Measurements from ENCODE around the gene SCAP. TPM values are rescaled to one million over a fixed set of nuclear protein-coding genes. Genes with fewer than 3 reads are reported as not detected.

The SCAP gene
- total and polyA plus RNA-seq, 2 donors, result 31.7 to 40.5 TPM

- H3K9me3 ChIP-seq (ENCODE audit: control insufficient read depth in 2 of 2, insufficient read depth in 1 of 2, low read length in 1 of 2), result no peaks in the 10 kb centered on the region
- H3K27ac ChIP-seq (ENCODE audit: low read depth in 1 of 2, low read length in 1 of 2), result no peak overlapping the region
- H3K36me3 ChIP-seq (ENCODE audit: control insufficient read depth in 2 of 2, insufficient read depth in 2 of 2, low read length in 1 of 2), result peaks cover 34 to 43% of the 10 kb centered on the region in 2 donors
- no peak for DNase-seq (ENCODE audit: low read depth in 6 of 9, low spot score in 9 of 9)
- H3K27me3 ChIP-seq (ENCODE audit: control insufficient read depth in 2 of 2, insufficient read depth in 1 of 2, low read length in 1 of 2), result no peaks in the 10 kb centered on the region
- H3K4me3 ChIP-seq (ENCODE audit: low read length in 2 of 2), result no peak overlapping the region
- WGBS, result 95% methylated on average over 13 of the region's 13 CpGs
- peaks cover 0 to 3% of the 10 kb centered on the region in 2 donors for H3K4me1 ChIP-seq (ENCODE audit: control insufficient read depth in 2 of 2, insufficient read depth in 2 of 2, low read length in 2 of 2)
These were observed 71.3 kb downstream of the SCAP start for GRCh38 chr3:47404431-47404876.

- Histone ChIP-seq H3K27me3 (ENCODE audit: control insufficient read depth in 2 of 2, insufficient read depth in 1 of 2, low read length in 1 of 2) (no peaks in the 10 kb centered on the region), H3K27ac (ENCODE audit: low read depth in 1 of 2, low read length in 1 of 2) (no peak overlapping the region), H3K36me3 (ENCODE audit: control insufficient read depth in 2 of 2, insufficient read depth in 2 of 2, low read length in 1 of 2) (peaks cover 11% of the 10 kb centered on the region in 2 donors), H3K9me3 (ENCODE audit: control insufficient read depth in 2 of 2, insufficient read depth in 1 of 2, low read length in 1 of 2) (no peaks in the 10 kb centered on the region), H3K4me1 (ENCODE audit: control insufficient read depth in 2 of 2, insufficient read depth in 2 of 2, low read length in 2 of 2) (peaks cover 0 to 7% of the 10 kb centered on the region in 2 donors), H3K4me3 (ENCODE audit: low read length in 2 of 2) (no peak overlapping the region)
- 93% methylated on average over 9 of the region's 9 CpGs for WGBS
- DNase-seq (ENCODE audit: low read depth in 6 of 9, low spot score in 9 of 9), result no peak
These were observed 76.0 kb downstream of the SCAP start for GRCh38 chr3:47399531-47400270.

- H3K4me3 ChIP-seq (ENCODE audit: low read length in 2 of 2), result no peak overlapping the region
- H3K27ac ChIP-seq (ENCODE audit: low read depth in 1 of 2, low read length in 1 of 2), result no peak overlapping the region
- no peaks in the 10 kb centered on the region for H3K9me3 ChIP-seq (ENCODE audit: control insufficient read depth in 2 of 2, insufficient read depth in 1 of 2, low read length in 1 of 2)
- no peaks in the 10 kb centered on the region for H3K27me3 ChIP-seq (ENCODE audit: control insufficient read depth in 2 of 2, insufficient read depth in 1 of 2, low read length in 1 of 2)
- DNase-seq (ENCODE audit: low read depth in 6 of 9, low spot score in 9 of 9), result no peak
- H3K4me1 ChIP-seq (ENCODE audit: control insufficient read depth in 2 of 2, insufficient read depth in 2 of 2, low read length in 2 of 2), result peaks cover 0 to 7% of the 10 kb centered on the region in 2 donors
- H3K36me3 ChIP-seq (ENCODE audit: control insufficient read depth in 2 of 2, insufficient read depth in 2 of 2, low read length in 1 of 2), result peaks cover 7 to 11% of the 10 kb centered on the region in 2 donors
- 96% methylated on average over 1 of the region's 1 CpG for WGBS
These were observed 76.7 kb downstream of the SCAP start for GRCh38 chr3:47399016-47399415.

- no peaks in the 10 kb centered on the region for H3K9me3 ChIP-seq (ENCODE audit: control insufficient read depth in 2 of 2, insufficient read depth in 1 of 2, low read length in 1 of 2)
- H3K27me3 ChIP-seq (ENCODE audit: control insufficient read depth in 2 of 2, insufficient read depth in 1 of 2, low read length in 1 of 2), result no peaks in the 10 kb centered on the region
- 94% methylated on average over 7 of the region's 7 CpGs for WGBS
- H3K27ac ChIP-seq (ENCODE audit: low read depth in 1 of 2, low read length in 1 of 2), result no peak overlapping the region
- no peak for DNase-seq (ENCODE audit: low read depth in 6 of 9, low spot score in 9 of 9)
- H3K36me3 ChIP-seq (ENCODE audit: control insufficient read depth in 2 of 2, insufficient read depth in 2 of 2, low read length in 1 of 2), result peaks cover 7 to 11% of the 10 kb centered on the region in 2 donors
- peaks cover 0 to 7% of the 10 kb centered on the region in 2 donors for H3K4me1 ChIP-seq (ENCODE audit: control insufficient read depth in 2 of 2, insufficient read depth in 2 of 2, low read length in 2 of 2)
- no peak overlapping the region for H3K4me3 ChIP-seq (ENCODE audit: low read length in 2 of 2)
These were observed 77.5 kb downstream of the SCAP start for GRCh38 chr3:47398228-47398627.

DNA sequence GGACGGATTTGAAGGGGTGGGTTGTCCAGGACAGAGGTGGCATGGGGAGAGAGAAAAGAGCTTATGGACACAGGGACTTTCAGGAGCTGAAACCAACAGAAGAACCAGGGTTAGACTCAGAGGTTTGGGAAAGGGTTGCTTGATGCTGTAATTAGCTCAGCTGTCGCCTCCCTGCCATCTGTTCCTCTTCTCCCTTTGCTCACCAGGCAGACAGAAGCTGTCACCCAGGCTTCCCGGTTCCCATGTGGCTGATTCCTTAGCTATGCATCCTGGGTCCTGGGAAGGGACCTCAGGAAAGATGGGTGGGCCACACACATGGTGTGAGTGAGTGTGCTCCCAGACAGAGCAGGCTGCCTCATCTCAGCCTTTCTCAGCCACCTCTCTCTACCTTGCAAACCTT is 80.9 kb downstream of the SCAP start:
- no peak for DNase-seq (ENCODE audit: low read depth in 6 of 9, low spot score in 9 of 9)
- Histone ChIP-seq H3K27ac (ENCODE audit: low read depth in 1 of 2, low read length in 1 of 2) (no peak overlapping the region), H3K4me1 (ENCODE audit: control insufficient read depth in 2 of 2, insufficient read depth in 2 of 2, low read length in 2 of 2) (peaks cover 0 to 7% of the 10 kb centered on the region in 2 donors)

GRCh38 chr3:47394140-47394870 is 81.4 kb downstream of the SCAP start:
- H3K4me3 ChIP-seq (ENCODE audit: low read length in 2 of 2), result no peak overlapping the region
- no peaks in the 10 kb centered on the region for H3K9me3 ChIP-seq (ENCODE audit: control insufficient read depth in 2 of 2, insufficient read depth in 1 of 2, low read length in 1 of 2)
- H3K4me1 ChIP-seq (ENCODE audit: control insufficient read depth in 2 of 2, insufficient read depth in 2 of 2, low read length in 2 of 2), result peaks cover 0 to 7% of the 10 kb centered on the region in 2 donors
- H3K27ac ChIP-seq (ENCODE audit: low read depth in 1 of 2, low read length in 1 of 2), result no peak overlapping the region
- peaks cover 7 to 8% of the 10 kb centered on the region in 2 donors for H3K36me3 ChIP-seq (ENCODE audit: control insufficient read depth in 2 of 2, insufficient read depth in 2 of 2, low read length in 1 of 2)
- H3K27me3 ChIP-seq (ENCODE audit: control insufficient read depth in 2 of 2, insufficient read depth in 1 of 2, low read length in 1 of 2), result no peaks in the 10 kb centered on the region
- 93% methylated on average over 8 of the region's 8 CpGs for WGBS
- DNase-seq (ENCODE audit: low read depth in 6 of 9, low spot score in 9 of 9), result no peak

More for the DNA sequence above, 80.9 kb downstream of the SCAP start:
- Histone ChIP-seq H3K36me3 (ENCODE audit: control insufficient read depth in 2 of 2, insufficient read depth in 2 of 2, low read length in 1 of 2) (peaks cover 7 to 11% of the 10 kb centered on the region in 2 donors), H3K27me3 (ENCODE audit: control insufficient read depth in 2 of 2, insufficient read depth in 1 of 2, low read length in 1 of 2) (no peaks in the 10 kb centered on the region), H3K4me3 (ENCODE audit: low read length in 2 of 2) (no peak overlapping the region), H3K9me3 (ENCODE audit: control insufficient read depth in 2 of 2, insufficient read depth in 1 of 2, low read length in 1 of 2) (no peaks in the 10 kb centered on the region)
- 97% methylated on average over 3 of the region's 3 CpGs for whole genome bisulfite sequencing

GRCh38 chr3:47392933-47393332 is 82.8 kb downstream of the SCAP start:
- Histone ChIP-seq H3K27me3 (ENCODE audit: control insufficient read depth in 2 of 2, insufficient read depth in 1 of 2, low read length in 1 of 2) (no peaks in the 10 kb centered on the region), H3K4me1 (ENCODE audit: control insufficient read depth in 2 of 2, insufficient read depth in 2 of 2, low read length in 2 of 2) (peaks cover 0 to 7% of the 10 kb centered on the region in 2 donors), H3K4me3 (ENCODE audit: low read length in 2 of 2) (no peak overlapping the region), H3K36me3 (ENCODE audit: control insufficient read depth in 2 of 2, insufficient read depth in 2 of 2, low read length in 1 of 2) (peaks cover 0 to 12% of the 10 kb centered on the region in 2 donors), H3K9me3 (ENCODE audit: control insufficient read depth in 2 of 2, insufficient read depth in 1 of 2, low read length in 1 of 2) (no peaks in the 10 kb centered on the region), H3K27ac (ENCODE audit: low read depth in 1 of 2, low read length in 1 of 2) (no peak overlapping the region)
- DNase-seq (ENCODE audit: low read depth in 6 of 9, low spot score in 9 of 9), result no peak
- 96% methylated on average over 3 of the region's 3 CpGs for WGBS

GRCh38 chr3:47385796-47386195 is 89.9 kb downstream of the SCAP start:
- DNase-seq (ENCODE audit: low read depth in 6 of 9, low spot score in 9 of 9), result no peak

DNA sequence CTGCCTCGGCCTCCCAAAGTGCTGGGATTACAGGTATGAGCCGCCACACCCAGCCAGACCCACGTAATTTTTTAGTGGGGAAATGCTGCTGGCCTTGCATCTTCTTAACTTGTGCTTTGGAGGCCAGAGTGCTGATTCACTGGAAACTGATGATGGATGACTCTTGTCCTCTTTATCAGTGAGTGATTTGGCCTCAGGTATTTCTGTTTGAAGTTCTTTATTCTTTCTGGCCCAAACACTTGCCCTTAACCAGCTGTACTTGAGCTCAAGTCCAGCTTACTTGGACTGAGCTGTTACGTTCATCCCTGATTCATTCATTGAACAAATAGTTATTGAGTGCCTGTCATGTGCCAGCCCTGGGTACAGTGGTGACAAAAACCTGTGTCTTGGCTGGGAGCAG is 90.7 kb downstream of the SCAP start:
- no peak for DNase-seq (ENCODE audit: low read depth in 6 of 9, low spot score in 9 of 9)
- WGBS, result 98% methylated on average over 4 of the region's 4 CpGs
- Histone ChIP-seq H3K4me3 (ENCODE audit: low read length in 2 of 2) (no peak overlapping the region), H3K36me3 (ENCODE audit: control insufficient read depth in 2 of 2, insufficient read depth in 2 of 2, low read length in 1 of 2) (peaks cover 8 to 14% of the 10 kb centered on the region in 2 donors), H3K4me1 (ENCODE audit: control insufficient read depth in 2 of 2, insufficient read depth in 2 of 2, low read length in 2 of 2) (peaks cover 16 to 19% of the 10 kb centered on the region in 2 donors), H3K9me3 (ENCODE audit: control insufficient read depth in 2 of 2, insufficient read depth in 1 of 2, low read length in 1 of 2) (no peaks in the 10 kb centered on the region), H3K27me3 (ENCODE audit: control insufficient read depth in 2 of 2, insufficient read depth in 1 of 2, low read length in 1 of 2) (no peaks in the 10 kb centered on the region), H3K27ac (ENCODE audit: low read depth in 1 of 2, low read length in 1 of 2) (no peak overlapping the region)

More at GRCh38 chr3:47385796-47386195, 89.9 kb downstream of the SCAP start:
- WGBS, result 95% methylated on average over 2 of the region's 2 CpGs
- peaks cover 14 to 15% of the 10 kb centered on the region in 2 donors for H3K4me1 ChIP-seq (ENCODE audit: control insufficient read depth in 2 of 2, insufficient read depth in 2 of 2, low read length in 2 of 2)
- H3K4me3 ChIP-seq (ENCODE audit: low read length in 2 of 2), result no peak overlapping the region
- H3K36me3 ChIP-seq (ENCODE audit: control insufficient read depth in 2 of 2, insufficient read depth in 2 of 2, low read length in 1 of 2), result peaks cover 8 to 14% of the 10 kb centered on the region in 2 donors
- no peaks in the 10 kb centered on the region for H3K9me3 ChIP-seq (ENCODE audit: control insufficient read depth in 2 of 2, insufficient read depth in 1 of 2, low read length in 1 of 2)
- H3K27ac ChIP-seq (ENCODE audit: low read depth in 1 of 2, low read length in 1 of 2), result peak overlapping the region in 1 of 2 donors; percentile 18
- no peaks in the 10 kb centered on the region for H3K27me3 ChIP-seq (ENCODE audit: control insufficient read depth in 2 of 2, insufficient read depth in 1 of 2, low read length in 1 of 2)
